ENCODE measurements around the gene CCDC178. TPM values are rescaled to one million over a fixed set of nuclear protein-coding genes. Genes with fewer than 3 reads are reported as not detected.

The CCDC178 gene
- total RNA-seq, 2 donors from 2014 or later, result 0.22 to 0.29 TPM

- H3K36me3 ChIP-seq (ENCODE audit: control insufficient read depth, insufficient read depth, low read length), result no peaks in the 10 kb centered on the region
- H3K27ac ChIP-seq (ENCODE audit: low read depth, low read length), result no peak overlapping the region
- H3K4me3 ChIP-seq (ENCODE audit: low read length), result no peak overlapping the region
- DNase-seq, result no peak
- TF ChIP-seq, protein P1, sequence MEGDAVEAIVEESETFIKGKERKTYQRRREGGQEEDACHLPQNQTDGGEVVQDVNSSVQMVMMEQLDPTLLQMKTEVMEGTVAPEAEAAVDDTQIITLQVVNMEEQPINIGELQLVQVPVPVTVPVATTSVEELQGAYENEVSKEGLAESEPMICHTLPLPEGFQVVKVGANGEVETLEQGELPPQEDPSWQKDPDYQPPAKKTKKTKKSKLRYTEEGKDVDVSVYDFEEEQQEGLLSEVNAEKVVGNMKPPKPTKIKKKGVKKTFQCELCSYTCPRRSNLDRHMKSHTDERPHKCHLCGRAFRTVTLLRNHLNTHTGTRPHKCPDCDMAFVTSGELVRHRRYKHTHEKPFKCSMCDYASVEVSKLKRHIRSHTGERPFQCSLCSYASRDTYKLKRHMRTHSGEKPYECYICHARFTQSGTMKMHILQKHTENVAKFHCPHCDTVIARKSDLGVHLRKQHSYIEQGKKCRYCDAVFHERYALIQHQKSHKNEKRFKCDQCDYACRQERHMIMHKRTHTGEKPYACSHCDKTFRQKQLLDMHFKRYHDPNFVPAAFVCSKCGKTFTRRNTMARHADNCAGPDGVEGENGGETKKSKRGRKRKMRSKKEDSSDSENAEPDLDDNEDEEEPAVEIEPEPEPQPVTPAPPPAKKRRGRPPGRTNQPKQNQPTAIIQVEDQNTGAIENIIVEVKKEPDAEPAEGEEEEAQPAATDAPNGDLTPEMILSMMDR (conservative IDR thresholded peaks at IDR 0.05), result no peak
- H3K4me1 Mint-ChIP-seq, result peaks cover 2% of the 10 kb centered on the region
- 81 to 87% methylated on average over 4 of the region's 4 CpGs for WGBS, 2 experiments (ENCODE audit: insufficient coverage in 1 of 2, insufficient read length in 1 of 2)
- no peak overlapping the region for H3K27ac Mint-ChIP-seq
- no peaks in the 10 kb centered on the region for H3K36me3 Mint-ChIP-seq (ENCODE audit: low read depth)
- no peaks in the 10 kb centered on the region for H3K9me3 Mint-ChIP-seq
- no peaks in the 10 kb centered on the region for H3K9me3 ChIP-seq (ENCODE audit: control insufficient read depth, low read length)
- H3K27me3 Mint-ChIP-seq (ENCODE audit: insufficient read depth), result no peaks in the 10 kb centered on the region
- H3K9ac ChIP-seq (ENCODE audit: extremely low read depth, low read length, poor library complexity, severe bottlenecking), result no peak overlapping the region
- H3K4me1 ChIP-seq (ENCODE audit: control insufficient read depth, insufficient read depth, low read length), result peaks cover 3% of the 10 kb centered on the region
- H3K4me3 Mint-ChIP-seq, result no peak overlapping the region
- no peaks in the 10 kb centered on the region for H3K27me3 ChIP-seq (ENCODE audit: control insufficient read depth, insufficient read depth, low read length, poor library complexity, severe bottlenecking)
Measured at GRCh38 chr18:33128581-33128980, 311.9 kb downstream of the CCDC178 start.

GRCh38 chr18:33123862-33124518, 316.5 kb downstream of the CCDC178 start:
- H3K27ac Mint-ChIP-seq, result no peak overlapping the region
- H3K9me3 Mint-ChIP-seq, result no peaks in the 10 kb centered on the region
- no peaks in the 10 kb centered on the region for H3K27me3 Mint-ChIP-seq (ENCODE audit: insufficient read depth)
- Histone ChIP-seq H3K4me3 (ENCODE audit: low read length) (no peak overlapping the region), H3K9ac (ENCODE audit: extremely low read depth, low read length, poor library complexity, severe bottlenecking) (no peak overlapping the region), H3K9me3 (ENCODE audit: control insufficient read depth, low read length) (no peaks in the 10 kb centered on the region), H3K36me3 (ENCODE audit: control insufficient read depth, insufficient read depth, low read length) (no peaks in the 10 kb centered on the region), H3K27me3 (ENCODE audit: control insufficient read depth, insufficient read depth, low read length, poor library complexity, severe bottlenecking) (no peaks in the 10 kb centered on the region), H3K4me1 (ENCODE audit: control insufficient read depth, insufficient read depth, low read length) (peaks cover 3% of the 10 kb centered on the region), H3K27ac (ENCODE audit: low read depth, low read length) (no peak overlapping the region)
- TF ChIP-seq, protein P1 (conservative IDR thresholded peaks at IDR 0.05), result no peak
- no peak for DNase-seq
- 89 to 90% methylated on average over 6 to 7 of the region's 7 CpGs for WGBS, 2 experiments (ENCODE audit: insufficient coverage in 1 of 2, insufficient read length in 1 of 2)
- H3K4me3 Mint-ChIP-seq, result no peak overlapping the region
- H3K4me1 Mint-ChIP-seq, result peaks cover 2% of the 10 kb centered on the region
- no peaks in the 10 kb centered on the region for H3K36me3 Mint-ChIP-seq (ENCODE audit: low read depth)

GRCh38 chr18:33116376-33116775, 324.1 kb downstream of the CCDC178 start:
- H3K27ac Mint-ChIP-seq, result no peak overlapping the region
- no peaks in the 10 kb centered on the region for H3K9me3 Mint-ChIP-seq
- no peaks in the 10 kb centered on the region for H3K27me3 ChIP-seq (ENCODE audit: control insufficient read depth, insufficient read depth, low read length, poor library complexity, severe bottlenecking)
- TF ChIP-seq, protein P1 (conservative IDR thresholded peaks at IDR 0.05), result no peak
- H3K4me1 Mint-ChIP-seq, result peaks cover 7% of the 10 kb centered on the region
- WGBS, 2 experiments (ENCODE audit: insufficient coverage in 1 of 2, insufficient read length in 1 of 2), result 50 to 68% methylated on average over 2 to 3 of the region's 3 CpGs
- H3K9ac ChIP-seq (ENCODE audit: extremely low read depth, low read length, poor library complexity, severe bottlenecking), result no peak overlapping the region
- H3K4me3 ChIP-seq (ENCODE audit: low read length), result peak overlapping the region; percentile 3
- peak; percentile 46 for DNase-seq
- no peaks in the 10 kb centered on the region for H3K36me3 Mint-ChIP-seq (ENCODE audit: low read depth)
- no peak overlapping the region for H3K4me3 Mint-ChIP-seq
- peaks cover 1% of the 10 kb centered on the region for H3K27me3 Mint-ChIP-seq (ENCODE audit: insufficient read depth)
- H3K27ac ChIP-seq (ENCODE audit: low read depth, low read length), result no peak overlapping the region
- H3K4me1 ChIP-seq (ENCODE audit: control insufficient read depth, insufficient read depth, low read length), result peaks cover 6% of the 10 kb centered on the region
- H3K36me3 ChIP-seq (ENCODE audit: control insufficient read depth, insufficient read depth, low read length), result no peaks in the 10 kb centered on the region
- H3K9me3 ChIP-seq (ENCODE audit: control insufficient read depth, low read length), result no peaks in the 10 kb centered on the region

All from endodermal cell (in vitro differentiated cells).